K562 treated with DMSO at 1 percent for 12 hours (cell line): ENCODE results near the gene IL15. TPM values are rescaled to one million over a fixed set of nuclear protein-coding genes. Genes with fewer than 3 reads are reported as not detected.

Experiments
- total RNA-seq: library from RNA; unstranded; fragments of 300-600 nt; gene quantifications from 2 replicates; pipeline ENCODE4 v1.2.3, GENCODE V29; 2022; ENCODE audit not compliant: insufficient read depth

IL15 gene
- 1.0 and 1.6 TPM in 2 replicates for total RNA-seq

GRCh38 chr4:141636082-141636770 lies at the start of gene IL15:
Gene IL15 (plus strand): TSS chr4:141636583. CDS start chr4:141719465, 82,882 bp downstream.

